ENCODE measurements around the gene SLC37A4. TPM values are rescaled to one million over a fixed set of nuclear protein-coding genes. Genes with fewer than 3 reads are reported as not detected.
"Not testable (repeated sequence)": the region's sequence is repeated elsewhere in the genome, so short reads cannot be mapped to it uniquely, and the experiment has no call there.

Gene SLC37A4
- total RNA-seq, 1 donor: 9.5 TPM

GRCh38 chr11:118984825-118985224 is 45.9 kb downstream of the SLC37A4 start:
- TF ChIP-seq CTCF (IDR thresholded peaks at IDR 0.05; ENCODE audit: insufficient read depth, low read depth, low read length): no peak
- H3K4me3 ChIP-seq (ENCODE audit: low read depth, low read length): no peak overlapping the region
- DNase-seq (ENCODE audit: low read depth): no peak

GRCh38 chr11:118984337-118984736 is 46.3 kb downstream of the SLC37A4 start:
- not testable (repeated sequence) for H3K4me3 ChIP-seq (ENCODE audit: low read depth, low read length); DNase-seq (ENCODE audit: low read depth)

- TF ChIP-seq CTCF (IDR thresholded peaks at IDR 0.05; ENCODE audit: insufficient read depth, low read depth, low read length): no peak
- H3K4me3 ChIP-seq (ENCODE audit: low read depth, low read length): no peak overlapping the region
- no peak for DNase-seq (ENCODE audit: low read depth)
Observed at GRCh38 chr11:118980191-118980881, 50.3 kb downstream of the SLC37A4 start.

GRCh38 chr11:118979434-118979833 is 51.2 kb downstream of the SLC37A4 start:
- no peak for DNase-seq (ENCODE audit: low read depth)
- no peak for TF ChIP-seq CTCF (IDR thresholded peaks at IDR 0.05; ENCODE audit: insufficient read depth, low read depth, low read length)
- H3K4me3 ChIP-seq (ENCODE audit: low read depth, low read length): no peak overlapping the region

- no peak for TF ChIP-seq CTCF (IDR thresholded peaks at IDR 0.05; ENCODE audit: insufficient read depth, low read depth, low read length)
- H3K4me3 ChIP-seq (ENCODE audit: low read depth, low read length): no peak overlapping the region
- DNase-seq (ENCODE audit: low read depth): no peak
Observed at GRCh38 chr11:118975771-118976709, 54.6 kb downstream of the SLC37A4 start.

Small RNA genes lying within 50 kb of the gene (small RNA-seq; reads per million reads assigned to genes)
- gene AP003392.2 (not detected), gene RF00017 (not detected), gene RF00019 (not detected)

Other genes starting within 250 kb of the SLC37A4 start
- 91.8 and 132 TPM in 2 replicates for gene DDX6, start 239.7 kb downstream of the SLC37A4 start, total RNA-seq
- not detected in 2 replicates for gene CXCR5, start 147.0 kb downstream of the SLC37A4 start, total RNA-seq
- 28.9 and 29.0 TPM in 2 replicates for gene BCL9L, start 105.0 kb downstream of the SLC37A4 start, total RNA-seq
- not detected in 2 replicates for gene UPK2, start 74.6 kb downstream of the SLC37A4 start, total RNA-seq
- gene FOXR1, start 59.1 kb downstream of the SLC37A4 start, total RNA-seq: not detected in 2 replicates
- 34.5 and 42.8 TPM in 2 replicates for gene CENATAC, start 32.7 kb downstream of the SLC37A4 start, total RNA-seq
- 886 and 914 TPM in 2 replicates for gene RPS25, start 12.5 kb downstream of the SLC37A4 start, total RNA-seq
- gene TRAPPC4, start 12.1 kb downstream of the SLC37A4 start, total RNA-seq: 55.4 and 94.6 TPM in 2 replicates
- gene HYOU1, start 26.3 kb upstream of the SLC37A4 start, total RNA-seq: 155 and 174 TPM in 2 replicates
- gene VPS11, start 36.9 kb upstream of the SLC37A4 start, total RNA-seq: 24.2 and 24.6 TPM in 2 replicates
- gene HMBS, start 54.0 kb upstream of the SLC37A4 start, total RNA-seq: 11.2 and 13.2 TPM in 2 replicates
- 21.3 and 29.4 TPM in 2 replicates for gene DPAGT1, start 71.0 kb upstream of the SLC37A4 start, total RNA-seq
- 4.5 and 5.6 TPM in 2 replicates for gene C2CD2L, start 76.5 kb upstream of the SLC37A4 start, total RNA-seq
- 18.6 and 20.3 TPM in 2 replicates for gene HINFP, start 90.7 kb upstream of the SLC37A4 start, total RNA-seq
- gene ABCG4, start 118.2 kb upstream of the SLC37A4 start, total RNA-seq: under 0.01 and 0.86 TPM in 2 replicates
- 16.4 and 17.7 TPM in 2 replicates for gene NLRX1, start 137.8 kb upstream of the SLC37A4 start, total RNA-seq
- not detected in 2 replicates for gene NHERF4, start 154.6 kb upstream of the SLC37A4 start, total RNA-seq
- 13.2 and 20.7 TPM in 2 replicates for gene CBL, start 175.5 kb upstream of the SLC37A4 start, total RNA-seq